Urothelium cell line (cell line): Measurements from ENCODE around the gene KIF3A.

Experiments
- DNase-seq: peaks from one replicate; pipeline ENCODE4 v3.0.0; 2011; ENCODE audit warnings: low spot score, mixed read lengths
- FAIRE-seq: peaks from 2 replicates; lab custom pipeline; 2011; peaks lifted over from hg19 to GRCh38; lab: Jason Lieb, UNC

KIF3A gene

GRCh38 chr5:132771503-132771998 is 34.2 kb upstream of the KIF3A start:
- DNase-seq (no peak), FAIRE-seq (no peak)

DNA sequence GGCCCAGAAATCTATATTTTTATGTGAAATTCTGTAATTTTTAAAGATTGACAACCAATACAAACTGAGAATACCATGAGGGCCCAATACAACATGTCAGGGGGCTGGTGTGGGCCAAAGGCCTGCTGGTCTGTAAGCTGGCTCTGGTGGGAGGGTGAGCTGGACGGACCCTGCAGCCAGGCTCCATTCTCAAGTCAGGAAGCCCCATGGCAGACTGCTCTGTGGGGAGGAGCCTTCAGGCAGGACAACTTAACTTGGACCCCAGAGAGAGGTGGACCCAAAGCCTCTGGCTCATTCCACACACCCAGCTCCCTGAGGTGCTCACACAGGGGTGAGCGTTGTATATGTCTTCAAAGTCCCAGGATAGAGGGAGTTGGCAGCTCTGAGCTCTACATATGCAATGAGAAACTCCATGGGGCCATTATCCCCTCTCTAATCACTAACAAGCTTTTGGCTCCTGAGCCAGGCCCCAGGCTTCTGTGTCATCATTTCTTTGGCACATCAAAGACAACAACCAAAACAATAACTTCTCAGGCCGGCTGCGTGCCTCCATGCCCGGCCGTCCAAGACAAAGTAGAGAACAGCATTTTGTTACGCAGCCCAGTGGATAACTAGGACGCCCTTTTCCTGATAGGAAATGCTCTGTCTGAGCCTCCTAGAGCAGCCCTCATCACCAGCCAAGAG is 33.3 kb upstream of the KIF3A start:
- no peak for DNase-seq
- FAIRE-seq, result no peak

DNA sequence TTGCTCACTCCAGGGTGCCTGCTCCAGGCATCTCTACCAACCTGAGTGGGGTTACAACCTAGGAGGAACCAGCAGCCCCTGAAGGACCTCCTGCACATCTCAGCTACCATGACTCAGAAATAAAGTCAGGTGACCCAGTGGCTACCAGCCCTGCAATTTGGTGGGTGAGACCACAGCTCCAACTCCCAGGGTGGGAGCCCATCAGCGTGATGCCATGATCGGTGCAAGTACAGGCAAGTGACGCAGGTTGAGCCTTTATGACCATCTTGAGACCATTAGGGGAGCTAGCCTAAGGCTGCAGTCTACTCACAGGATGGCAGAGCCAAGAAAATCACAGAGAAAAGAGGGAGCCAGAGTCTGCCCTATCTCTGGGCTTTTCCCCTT is 31.1 kb upstream of the KIF3A start:
- no peak for FAIRE-seq
- DNase-seq, result no peak

DNA sequence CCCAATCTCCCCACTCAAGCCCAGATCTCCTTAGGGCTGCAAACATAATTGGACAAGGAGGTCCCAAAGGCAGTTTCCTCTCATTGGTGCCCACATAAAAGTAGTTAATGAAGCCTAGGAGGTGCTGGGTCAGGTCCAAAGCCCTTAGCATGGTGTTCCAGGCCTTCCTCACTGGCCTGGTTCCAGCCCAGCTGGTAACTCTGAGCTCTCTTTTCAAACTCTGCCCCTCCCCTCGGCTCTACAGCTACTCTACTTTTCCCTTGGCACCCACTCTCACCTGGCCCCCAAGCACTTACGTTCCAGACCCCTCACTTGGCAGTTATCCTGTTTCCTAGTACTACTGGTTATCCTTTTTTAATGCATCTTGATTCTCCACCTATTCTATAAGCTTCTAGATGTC is 29.8 kb upstream of the KIF3A start:
- DNase-seq, result no peak
- FAIRE-seq, result no peak

- DNase-seq, result no peak
- no peak for FAIRE-seq
Observed at GRCh38 chr5:132766806-132767055, 29.4 kb upstream of the KIF3A start.

- DNase-seq (no peak), FAIRE-seq (no peak)
Observed at GRCh38 chr5:132766020-132766805, 28.9 kb upstream of the KIF3A start.

- FAIRE-seq (no peak), DNase-seq (no peak)
Observed at GRCh38 chr5:132765311-132766019, 28.1 kb upstream of the KIF3A start.

DNA sequence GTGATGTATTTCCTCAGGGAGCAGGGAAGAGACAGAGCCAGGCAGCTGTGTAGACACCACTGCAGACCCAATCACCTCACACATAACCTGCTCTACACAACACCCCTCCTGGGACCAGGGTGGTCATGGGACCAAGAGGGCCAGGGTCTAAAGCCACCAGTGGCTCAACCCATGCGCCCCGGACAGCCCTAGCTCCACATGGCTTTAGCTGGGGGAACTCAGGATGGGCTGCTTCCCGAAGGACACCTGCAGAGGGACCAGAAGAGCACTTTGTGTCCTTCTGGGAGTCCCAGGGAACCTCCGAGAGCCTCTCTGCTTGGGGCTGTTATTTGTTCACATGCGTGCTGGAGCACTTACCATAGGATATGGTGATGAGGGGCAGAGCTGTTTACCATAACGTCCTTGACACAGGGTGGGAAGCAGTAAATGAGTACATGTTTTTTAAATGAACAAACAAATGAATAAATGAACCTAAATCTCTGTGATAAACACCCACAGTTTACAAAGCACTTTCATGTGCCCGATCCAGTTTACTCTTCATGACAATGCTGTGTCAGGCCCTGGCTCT is 27.4 kb upstream of the KIF3A start:
- DNase-seq, result no peak
- FAIRE-seq, result no peak

GRCh38 chr5:132764051-132764450 is 26.7 kb upstream of the KIF3A start:
- DNase-seq, result no peak
- peak; percentile 61 for FAIRE-seq

- FAIRE-seq, result no peak
- DNase-seq, result no peak
Observed at GRCh38 chr5:132763181-132764036, 26.1 kb upstream of the KIF3A start.

GRCh38 chr5:132762246-132763000 is 25.1 kb upstream of the KIF3A start:
- FAIRE-seq, result peak; percentile 50
- DNase-seq, result no peak

- DNase-seq (no peak), FAIRE-seq (no peak)
Observed at GRCh38 chr5:132761321-132762240, 24.2 kb upstream of the KIF3A start.

GRCh38 chr5:132760601-132761317 is 23.4 kb upstream of the KIF3A start:
- no peak for DNase-seq

DNA sequence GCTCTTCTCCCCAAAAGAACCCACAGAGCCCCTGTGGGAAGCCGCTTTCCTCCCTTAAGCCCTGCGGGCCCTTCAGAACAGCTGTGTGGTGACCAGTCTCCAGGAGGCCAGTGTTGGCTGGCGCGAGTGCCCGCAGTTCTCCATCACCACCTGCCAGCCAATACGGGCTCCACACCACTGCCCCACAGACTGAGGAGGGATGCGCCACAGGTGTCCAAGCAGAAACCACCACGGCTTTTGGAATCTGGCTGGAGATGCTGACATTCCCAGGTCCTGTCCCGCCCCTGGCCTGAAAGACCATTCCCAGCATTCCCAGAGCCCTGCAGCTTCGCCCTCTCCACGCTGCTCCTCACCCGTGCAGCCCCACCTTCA is 22.7 kb upstream of the KIF3A start:
- no peak for DNase-seq

More at GRCh38 chr5:132760601-132761317, 23.4 kb upstream of the KIF3A start:
- FAIRE-seq, result no peak

GRCh38 chr5:132759114-132760048 is 22.0 kb upstream of the KIF3A start:
- FAIRE-seq (peak; percentile 30), DNase-seq (no peak)

More for the DNA sequence above, 22.7 kb upstream of the KIF3A start:
- FAIRE-seq, result no peak

- FAIRE-seq (no peak), DNase-seq (no peak)
Observed at GRCh38 chr5:132758451-132758850, 21.1 kb upstream of the KIF3A start.

DNA sequence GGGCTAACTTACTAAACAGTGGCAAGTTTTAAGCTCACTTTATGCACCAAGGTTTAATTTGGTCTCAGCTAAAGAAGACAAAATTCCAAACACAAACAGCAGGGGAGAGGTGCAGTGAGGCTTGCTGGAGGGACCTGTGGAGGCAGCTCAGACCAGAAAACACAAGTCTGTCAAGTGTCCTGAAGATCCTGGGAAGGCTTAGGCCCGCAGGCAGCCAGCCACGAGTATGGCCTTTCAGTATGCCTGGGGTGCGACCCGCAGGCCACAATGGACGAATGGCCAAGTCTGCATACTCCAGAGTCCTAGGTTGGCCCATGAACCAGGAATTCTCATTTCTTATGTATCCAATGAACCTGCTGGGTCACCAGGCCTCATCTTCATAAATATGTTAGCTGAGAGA is 19.2 kb upstream of the KIF3A start:
- FAIRE-seq (no peak), DNase-seq (no peak)
